RCC 7860 (cell line): ENCODE results near the gene SCUBE1.

Experiments
- DNase-seq: peaks from one replicate; pipeline ENCODE4 v3.0.0-alpha.2; 2015; ENCODE audit warnings: low spot score
- FAIRE-seq: peaks from 2 replicates; lab custom pipeline; 2012; peaks lifted over from hg19 to GRCh38; lab: Jason Lieb, UNC

SCUBE1 gene

DNA sequence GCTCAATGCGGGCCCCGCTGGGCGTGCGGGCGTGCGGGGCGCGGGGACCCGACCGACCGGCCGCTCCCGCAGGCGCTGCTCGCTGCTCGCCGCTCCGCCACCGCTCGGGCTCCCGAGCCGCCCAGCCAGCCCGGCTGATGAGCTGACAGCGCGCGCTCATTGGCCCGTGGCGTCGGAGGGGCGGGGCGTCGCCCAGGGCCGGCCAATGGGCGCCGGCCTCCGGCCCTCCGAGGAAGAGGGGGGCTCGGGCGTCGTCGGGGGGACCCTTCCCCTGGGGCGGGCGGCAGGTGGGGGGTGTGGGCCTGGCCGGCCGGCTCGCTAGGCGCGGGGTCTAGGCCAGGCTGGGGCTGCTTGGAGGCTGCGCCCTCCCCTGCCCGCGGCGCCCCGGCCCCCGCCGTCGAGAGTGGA is at the start of gene SCUBE1:
Gene SCUBE1, minus strand, starts transcription at position 111 of the 408 bp plus-strand sequence. CDS start 111 bp downstream, outside the sequence.
- FAIRE-seq (no peak), DNase-seq (no peak)

DNA sequence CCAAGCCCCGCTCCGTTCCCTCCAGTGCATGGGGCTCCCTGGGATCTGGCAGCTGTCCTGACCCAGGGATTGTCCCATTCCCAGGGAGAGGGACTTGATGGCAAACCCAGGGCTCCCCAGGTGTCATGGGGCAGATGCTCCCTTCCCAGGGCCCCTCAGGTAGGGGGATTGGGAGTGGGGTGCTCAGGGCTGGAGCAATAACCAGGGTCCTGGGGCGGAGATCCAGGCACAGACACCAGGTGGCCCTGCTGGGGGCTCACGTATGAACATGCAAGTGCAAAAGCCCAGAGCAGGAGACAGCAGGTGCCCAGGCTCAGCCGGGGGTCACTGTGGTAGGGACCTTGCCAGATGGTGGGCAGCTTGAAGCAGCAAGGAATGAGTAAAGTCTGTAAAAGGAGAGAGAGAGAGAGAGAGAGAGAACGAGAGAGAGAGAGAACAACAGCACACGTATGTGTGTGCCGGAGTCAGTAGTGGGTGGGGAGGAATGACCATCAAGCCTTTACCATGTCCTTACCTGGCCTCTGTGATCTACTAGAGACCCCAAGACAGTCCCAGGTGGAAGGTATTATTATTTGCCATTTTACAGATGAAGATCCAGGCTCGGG is 49.3 kb upstream of the SCUBE1 start:
- DNase-seq: no peak
- FAIRE-seq: no peak

DNA sequence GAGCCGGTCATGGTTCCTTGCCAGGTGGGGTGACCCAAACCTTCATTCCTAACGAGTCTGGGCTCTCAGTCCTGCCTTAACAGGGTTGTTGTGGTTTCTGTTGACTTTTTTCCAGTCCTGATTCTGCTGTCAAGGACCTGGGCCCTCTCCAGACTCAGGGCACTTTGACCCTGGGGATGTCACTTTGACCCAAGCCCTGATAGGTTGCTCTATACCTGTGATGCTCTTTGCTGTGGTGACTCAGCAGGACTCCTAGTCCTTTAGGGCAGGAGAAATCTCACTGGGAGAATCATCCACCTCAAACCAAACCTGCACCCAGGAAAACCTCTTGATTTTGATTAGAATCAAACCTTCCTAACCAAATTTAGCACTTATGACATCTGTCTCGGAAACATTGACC is 48.1 kb upstream of the SCUBE1 start:
- FAIRE-seq: no peak
- no peak for DNase-seq

DNA sequence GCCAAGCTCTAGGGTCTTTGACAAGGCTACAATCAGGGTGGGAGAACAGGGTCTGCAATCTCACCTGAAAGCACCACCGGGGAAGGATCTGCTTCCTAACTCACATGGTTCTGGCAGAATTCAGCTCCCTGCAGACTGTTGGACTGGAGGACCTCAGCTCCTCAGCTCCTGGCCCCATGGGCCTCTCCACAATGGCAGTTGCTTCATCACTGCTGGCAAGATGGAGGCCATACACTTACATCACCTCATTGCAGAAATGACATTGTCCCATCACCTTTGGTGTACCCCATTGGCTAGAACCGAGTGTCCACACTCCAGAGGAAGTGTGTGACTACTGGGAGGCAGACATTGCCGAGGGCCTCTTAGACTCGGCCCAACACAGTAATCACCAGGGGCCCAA is 47.7 kb upstream of the SCUBE1 start:
- DNase-seq: no peak
- no peak for FAIRE-seq

DNA sequence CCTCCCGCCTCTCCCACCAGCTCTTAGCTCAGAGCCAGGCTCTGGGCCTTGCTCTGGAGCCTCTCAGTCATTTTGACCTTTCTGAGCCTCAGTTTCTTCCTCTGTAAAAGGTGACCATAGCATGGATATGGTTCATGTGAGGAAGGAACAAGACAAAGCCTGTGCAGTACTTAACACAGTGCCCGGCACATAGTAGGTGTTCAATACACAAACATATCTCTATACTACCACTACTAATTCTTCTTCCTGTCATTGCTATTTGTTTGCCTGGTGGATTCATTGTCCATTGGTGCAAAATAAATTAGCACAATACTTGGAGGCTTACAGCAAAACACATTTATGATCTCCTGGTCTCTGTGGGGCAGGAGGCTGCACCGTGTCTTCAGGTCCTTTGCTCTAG is 47.0 kb upstream of the SCUBE1 start:
- FAIRE-seq (no peak), DNase-seq (no peak)

DNA sequence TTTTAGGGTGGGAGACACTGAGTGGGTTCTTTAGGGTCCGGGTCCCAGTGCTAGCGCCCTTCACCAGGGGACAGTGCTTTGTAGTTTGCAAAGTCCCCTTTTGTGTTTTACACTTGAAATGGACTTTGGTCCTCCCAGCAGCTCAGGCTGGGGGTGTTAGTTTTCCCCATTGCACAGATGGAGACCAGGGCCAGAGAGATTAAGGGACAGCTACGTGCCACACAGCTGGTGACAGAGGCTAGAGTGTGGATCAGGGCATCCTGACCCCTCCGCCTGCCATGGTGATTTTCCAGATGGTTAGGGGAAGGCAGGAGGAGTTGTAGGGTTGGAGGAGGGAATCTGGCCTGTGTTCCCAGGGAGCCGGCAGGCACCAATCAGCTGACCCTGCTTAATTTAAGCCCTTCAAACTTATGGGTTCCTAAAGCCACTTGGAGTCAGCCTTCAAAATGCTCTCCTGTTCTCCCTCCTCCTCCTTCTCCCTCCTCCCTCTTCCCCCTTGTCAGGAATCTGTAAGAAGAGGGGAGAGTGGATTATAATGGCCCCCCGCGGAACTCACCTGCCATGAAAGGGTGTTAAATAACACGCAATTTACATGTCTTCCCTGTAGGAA is 46.2 kb upstream of the SCUBE1 start:
- no peak for DNase-seq
- no peak for FAIRE-seq

DNA sequence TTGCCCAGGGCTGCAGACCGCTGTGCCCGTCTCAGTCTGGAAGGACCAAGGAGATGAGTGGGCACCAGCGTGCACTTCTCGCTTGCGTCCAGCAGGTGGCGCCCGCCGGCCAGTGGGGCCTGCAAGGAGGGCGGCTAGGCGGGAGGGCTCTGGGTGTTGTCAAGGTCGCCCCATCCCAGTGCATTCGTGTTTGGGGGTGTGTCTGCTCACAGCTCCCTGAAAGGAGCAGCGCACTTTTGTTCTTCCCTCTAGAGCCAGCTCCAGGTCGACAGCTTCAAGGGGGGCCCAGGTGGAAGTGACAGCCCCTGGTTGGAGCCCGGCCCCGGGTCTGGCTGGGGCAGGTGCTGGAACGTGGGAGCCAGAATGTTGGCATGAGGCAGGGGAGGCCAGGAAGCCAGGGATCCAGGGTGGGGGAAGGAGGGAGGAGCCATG is 45.3 kb upstream of the SCUBE1 start:
- no peak for FAIRE-seq
- DNase-seq: peak; percentile 6

DNA sequence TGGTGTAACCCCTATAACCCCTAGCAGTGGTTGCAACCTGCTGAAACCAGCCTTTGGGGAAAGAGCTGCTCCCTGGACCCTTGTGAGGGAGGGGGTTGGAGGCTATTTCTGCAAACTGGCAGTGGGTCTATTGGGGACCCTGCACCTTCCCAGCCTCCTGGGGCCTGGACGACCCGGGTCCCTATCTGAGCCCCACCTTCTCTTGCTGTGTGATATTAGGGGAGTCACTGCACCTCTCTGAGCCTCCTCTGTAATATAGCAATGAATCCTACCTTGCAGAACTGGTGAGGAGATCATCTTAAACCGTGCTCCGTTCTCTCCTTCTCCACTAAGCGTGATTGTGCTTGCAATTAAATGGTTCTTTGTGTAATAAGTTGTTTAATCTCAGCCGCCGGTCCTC is 44.6 kb upstream of the SCUBE1 start:
- DNase-seq (no peak), FAIRE-seq (no peak)

DNA sequence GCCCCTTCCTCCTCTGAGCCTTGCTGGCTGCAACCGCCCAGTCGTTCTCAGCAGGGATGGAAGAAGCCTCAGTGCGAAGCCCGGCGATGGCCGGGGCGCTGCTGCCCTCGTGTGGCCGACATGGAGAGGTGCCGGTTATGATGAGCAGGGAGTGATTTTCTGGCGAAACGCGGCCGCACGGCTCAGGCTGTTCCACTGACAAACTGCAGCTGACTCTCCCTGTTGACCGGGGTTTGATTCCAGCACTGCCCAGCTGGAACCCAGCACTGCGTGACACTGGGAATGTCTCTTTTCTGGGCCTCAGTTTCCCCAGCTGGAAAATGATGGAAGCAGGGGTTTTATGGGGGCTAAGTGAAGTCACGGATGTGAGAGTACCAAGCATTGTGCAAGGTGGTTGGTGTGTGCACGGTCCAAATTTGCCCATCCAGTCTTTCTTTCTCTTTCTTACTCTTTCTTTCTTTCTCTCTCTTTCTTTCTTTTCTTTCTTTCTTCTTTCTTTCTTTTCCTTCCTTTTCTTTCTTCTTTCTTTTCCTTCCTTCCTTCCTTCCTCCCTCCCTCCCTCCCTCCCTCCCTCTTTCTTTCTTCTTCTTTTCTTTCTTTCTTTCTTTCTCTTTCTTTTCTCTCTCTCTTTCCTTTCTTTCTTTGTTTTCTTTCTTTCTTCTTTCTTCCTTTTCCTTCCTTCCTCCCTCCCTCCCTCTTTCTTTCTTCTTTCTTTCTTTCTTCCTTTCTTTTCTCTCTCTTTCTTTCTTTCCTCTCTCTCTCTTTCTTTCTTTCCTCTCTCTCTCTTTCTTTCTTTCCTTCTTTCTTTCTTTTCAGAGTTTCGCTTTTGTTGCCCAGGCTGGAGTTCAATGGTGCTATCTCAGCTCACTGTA is 42.8 kb upstream of the SCUBE1 start:
- FAIRE-seq: no peak
- DNase-seq: peak; percentile 40

DNA sequence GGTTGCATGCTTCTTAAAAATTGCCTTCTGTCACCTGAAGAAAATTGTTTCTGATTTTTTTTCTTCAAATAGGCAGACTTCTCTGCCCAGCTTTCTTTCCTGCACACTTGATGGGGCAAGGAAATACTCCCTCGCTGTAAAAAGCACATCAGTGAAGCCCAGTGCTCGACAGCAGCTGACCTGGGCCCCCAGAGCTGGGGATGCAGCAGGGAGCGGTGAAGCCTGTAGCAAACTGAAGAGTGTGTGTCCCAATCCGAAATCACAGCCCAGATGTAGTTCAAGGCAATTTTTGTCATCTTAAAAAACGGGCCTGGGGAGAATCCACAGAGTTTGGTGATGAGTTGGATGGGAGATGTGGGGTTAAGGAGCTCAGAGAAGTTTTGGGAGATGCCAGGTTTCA is 41.7 kb upstream of the SCUBE1 start:
- no peak for DNase-seq
- no peak for FAIRE-seq

DNA sequence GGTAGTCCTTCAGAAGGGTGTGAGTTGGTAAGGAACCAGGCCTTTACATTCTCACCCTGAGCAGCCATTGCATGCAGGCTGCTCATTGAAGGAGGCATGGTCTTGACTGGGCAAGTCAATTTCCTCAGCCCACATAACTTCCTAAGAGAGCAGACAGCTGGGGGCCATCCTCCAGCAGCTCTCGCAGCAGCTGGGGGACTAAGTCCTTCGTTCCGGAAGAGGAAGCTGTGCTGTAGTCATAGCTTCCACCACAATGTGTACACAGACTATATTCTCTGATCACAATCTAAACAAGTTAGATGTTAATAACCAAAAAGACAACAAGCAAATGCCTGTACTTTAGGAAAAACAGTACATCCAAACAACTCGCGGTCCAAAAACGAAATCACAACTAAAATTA is 38.5 kb upstream of the SCUBE1 start:
- DNase-seq (no peak), FAIRE-seq (no peak)

DNA sequence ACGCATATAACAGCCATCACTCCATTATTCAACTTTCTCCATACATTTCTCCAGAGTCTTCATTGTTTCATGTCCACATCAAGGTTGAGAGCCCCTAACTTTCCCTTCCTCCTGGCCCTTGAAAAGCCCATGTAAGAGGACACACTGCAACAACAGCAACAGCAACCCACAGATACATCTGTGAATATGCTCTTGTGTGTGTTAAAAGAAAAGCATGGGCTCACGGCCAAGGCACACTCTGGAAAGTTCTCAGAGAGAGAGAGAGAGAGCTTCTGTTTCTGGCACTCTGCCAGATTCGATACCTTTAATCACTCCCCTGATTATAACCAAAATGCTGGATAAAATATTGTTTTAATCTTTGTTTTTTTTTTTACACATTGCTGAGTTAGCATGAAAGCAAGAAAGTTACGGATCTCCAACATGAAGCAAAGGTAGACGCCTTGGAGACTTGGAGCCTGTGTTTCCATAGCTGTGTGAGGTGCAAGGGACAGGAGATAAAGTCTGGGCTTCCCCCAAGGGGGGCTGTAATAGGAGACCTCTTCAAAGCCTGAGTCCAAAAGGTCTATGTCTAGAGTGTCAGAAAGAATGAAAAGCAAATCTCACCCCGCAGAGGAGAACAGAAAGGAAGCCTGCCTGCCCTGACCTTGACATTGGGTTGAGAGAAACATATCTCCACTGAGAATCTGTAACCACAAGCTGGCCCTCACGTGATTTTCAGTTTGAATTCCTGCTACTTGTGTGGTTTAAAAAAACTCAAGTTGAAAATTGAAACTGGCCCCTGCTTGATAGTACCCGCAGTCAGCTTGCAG is 34.9 kb upstream of the SCUBE1 start:
- FAIRE-seq (no peak), DNase-seq (no peak)

DNA sequence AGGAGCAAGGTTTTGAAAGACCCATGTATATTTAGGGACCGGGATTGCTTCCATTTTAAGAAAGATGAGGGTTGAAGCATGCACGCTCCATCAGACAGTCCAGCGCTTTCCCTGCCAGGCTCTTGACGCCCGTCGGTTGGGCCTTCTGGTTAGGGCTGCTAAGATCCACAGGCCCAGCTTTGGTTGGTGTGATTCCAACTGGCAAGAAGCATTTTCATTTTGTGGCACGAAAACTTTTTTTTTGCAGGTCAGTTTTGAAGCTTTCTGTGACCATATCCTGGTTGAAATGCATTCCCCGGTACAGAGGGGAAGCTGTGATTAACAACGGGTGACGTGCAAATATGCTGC is 34.4 kb upstream of the SCUBE1 start:
- DNase-seq (no peak), FAIRE-seq (no peak)

DNA sequence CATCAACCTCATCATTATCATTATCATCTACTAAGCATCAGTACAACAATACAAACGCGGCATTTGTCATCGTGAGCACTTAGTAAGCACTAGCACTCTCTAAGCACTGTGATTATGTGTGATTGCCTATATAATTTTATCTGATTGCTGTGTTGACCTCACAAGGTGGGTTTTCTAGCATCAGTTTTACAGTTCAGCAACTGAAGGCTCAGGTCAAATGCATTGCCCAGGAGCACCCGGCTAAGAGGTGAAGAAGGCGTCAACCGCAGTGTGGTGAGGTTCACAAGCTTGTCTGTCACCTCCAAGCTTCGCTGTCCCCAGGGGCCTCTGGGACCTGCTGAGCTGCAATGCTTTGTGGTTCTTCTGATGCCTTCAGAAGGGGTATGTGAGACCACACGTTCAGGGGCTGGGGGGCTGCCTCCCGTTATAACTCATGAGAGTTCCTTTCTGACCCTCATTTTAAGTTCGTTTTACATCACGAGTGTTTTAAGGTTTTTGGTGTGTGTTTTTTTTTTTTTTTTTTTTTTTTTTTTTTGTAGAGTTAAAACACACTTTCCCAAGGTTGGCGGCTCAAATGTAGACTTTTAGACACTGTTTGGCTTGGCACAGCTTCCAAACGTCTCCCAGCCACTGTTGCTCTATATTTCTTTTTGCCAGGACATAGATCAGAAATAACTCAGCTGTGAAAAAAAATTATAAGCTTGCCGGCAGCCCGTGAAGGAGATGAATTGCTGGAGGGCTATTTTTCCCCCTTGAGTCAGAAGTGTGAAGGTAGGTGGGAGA is 33.8 kb upstream of the SCUBE1 start:
- DNase-seq: no peak
- no peak for FAIRE-seq

DNA sequence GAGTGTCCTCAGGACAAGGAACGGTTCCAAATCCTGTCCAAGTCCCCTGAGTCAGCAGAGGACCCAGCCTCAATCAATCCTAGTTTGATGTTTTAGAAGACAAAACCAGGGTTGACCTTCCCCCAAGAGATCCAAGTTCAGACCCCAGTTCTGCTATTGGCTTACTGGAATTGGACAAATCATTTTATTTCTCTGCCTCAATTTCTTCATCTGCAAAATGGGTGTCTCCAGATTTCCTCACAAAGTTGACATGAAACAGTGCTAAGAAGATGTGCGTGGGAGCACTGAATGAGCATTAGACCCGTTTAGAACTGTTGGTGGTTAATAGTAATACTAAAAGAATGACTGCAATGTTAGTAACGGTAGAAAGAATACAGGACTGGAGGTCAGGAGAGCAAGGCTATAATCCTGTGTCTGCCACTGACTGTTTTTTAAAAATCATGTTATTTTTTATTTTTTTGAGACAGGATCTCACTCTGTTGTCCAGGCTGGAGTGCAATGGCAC is 32.8 kb upstream of the SCUBE1 start:
- FAIRE-seq (no peak), DNase-seq (no peak)

DNA sequence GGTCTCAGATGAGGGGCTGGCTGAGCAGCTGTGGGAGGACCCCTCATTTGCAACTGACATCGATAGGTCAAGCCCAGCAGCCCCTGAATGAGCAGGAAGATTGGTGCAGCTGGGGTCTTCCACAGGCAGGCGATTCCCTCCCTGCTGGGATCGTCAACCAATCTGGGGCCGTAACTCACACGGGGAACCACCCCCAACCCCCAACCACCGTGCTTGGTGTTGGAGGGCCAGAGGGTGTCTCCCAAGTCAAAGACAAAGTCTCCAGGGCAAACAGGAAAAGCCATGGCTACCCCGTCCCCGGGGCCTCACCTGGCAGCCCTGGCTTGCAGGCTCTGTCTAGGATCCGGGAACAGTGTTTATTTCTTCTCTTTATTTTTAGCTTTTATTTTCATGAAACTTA is 26.9 kb upstream of the SCUBE1 start:
- DNase-seq: no peak
- no peak for FAIRE-seq

DNA sequence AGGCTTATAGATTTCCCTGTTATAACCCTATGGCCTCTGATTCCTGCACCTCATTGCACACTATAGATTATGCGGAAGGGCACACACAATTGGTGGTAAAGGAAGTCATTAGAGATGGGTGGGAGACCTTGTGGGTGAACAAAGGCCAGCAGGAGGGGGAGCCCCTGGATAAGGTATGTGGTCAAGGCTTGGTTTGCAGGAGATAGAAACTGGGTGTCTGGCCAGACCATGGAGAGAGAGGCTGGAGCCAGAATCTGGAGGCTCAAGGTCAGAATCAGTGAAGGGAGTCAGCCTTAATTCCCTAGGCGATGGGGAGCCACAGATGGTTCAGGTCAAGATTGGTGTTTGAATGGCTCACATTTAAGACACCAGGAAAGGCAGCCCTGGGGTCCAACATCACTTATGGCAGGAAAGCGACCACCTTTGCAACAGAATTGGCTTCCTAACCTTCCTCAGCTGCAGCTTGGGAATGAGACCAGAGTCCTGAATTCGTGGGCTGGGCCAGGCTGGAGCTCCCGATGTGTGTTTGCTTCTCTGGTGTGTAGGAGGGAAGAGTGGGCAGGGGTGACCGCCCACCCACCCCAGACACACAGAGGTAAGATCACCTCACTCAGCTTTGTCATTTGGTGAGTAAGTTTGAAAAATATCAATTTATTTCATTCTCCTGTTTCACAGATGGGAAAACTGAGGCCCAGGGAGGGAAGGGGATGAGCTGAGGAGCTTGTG is 22.7 kb upstream of the SCUBE1 start:
- FAIRE-seq: no peak
- DNase-seq: no peak

DNA sequence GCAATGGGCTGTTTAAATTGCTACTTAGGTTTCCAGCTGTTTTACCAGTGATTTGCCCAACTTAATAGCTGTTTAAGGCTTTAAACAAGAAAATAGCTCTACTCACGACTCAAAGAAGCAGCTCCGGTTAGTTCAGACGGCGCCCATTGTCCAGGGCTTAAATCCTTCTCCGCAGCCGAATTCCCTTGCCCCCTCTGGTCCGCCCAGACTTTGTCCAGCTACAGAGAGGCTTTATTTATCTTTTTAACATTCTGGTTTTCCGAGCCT is 20.9 kb upstream of the SCUBE1 start:
- no peak for FAIRE-seq
- no peak for DNase-seq

DNA sequence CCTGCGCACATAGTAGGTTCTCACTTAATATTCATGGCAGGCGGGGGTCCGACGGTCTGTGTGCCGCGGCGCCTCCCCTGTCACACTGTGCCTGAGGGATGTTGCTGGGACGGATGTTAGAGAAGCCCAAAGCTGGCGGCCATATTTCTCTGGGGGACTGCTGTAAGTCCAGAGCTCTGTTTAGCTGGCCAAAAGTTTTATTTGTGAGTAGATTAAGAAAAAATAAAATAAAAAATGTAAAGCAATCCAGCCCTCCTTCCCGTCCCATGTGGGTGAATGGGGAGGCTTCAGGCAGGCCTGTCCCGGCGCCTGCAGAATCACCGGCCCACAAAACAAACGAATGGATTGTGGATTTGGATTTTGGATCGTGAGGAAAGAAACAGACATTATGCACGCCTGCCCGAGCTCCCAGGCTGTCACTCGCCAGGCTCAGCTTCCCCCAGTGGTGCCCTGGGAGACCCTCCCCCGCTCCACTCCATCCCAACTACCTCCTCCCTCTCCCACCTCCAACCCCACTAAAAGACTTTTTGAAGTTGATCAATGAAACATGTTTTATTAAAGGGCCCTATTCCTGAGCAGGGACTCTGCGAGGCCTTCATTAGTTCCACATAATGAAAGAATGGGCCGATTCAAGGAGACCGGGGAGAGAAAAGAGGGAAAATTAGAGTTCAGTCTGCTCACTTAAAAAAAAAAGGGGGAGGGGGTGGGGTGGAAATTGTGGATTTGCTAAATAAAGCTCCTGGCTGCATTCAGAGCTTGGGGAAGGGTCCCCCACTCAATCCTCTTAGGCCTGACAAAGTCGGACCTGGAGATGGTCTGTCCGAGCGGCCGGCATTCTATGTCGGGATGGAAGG is 20.4 kb upstream of the SCUBE1 start:
- FAIRE-seq (no peak), DNase-seq (no peak)
